OCI-LY3 (cell line): Measurements from ENCODE around the gene EPHA1.

Experiments used
- H2AFZ ChIP-seq: fragments of 200-600, 300-600 bp; shearing (Covaris generic); 2 replicates; pipeline ENCODE4 v1.6.0; 2014; ENCODE audit warnings: antibody characterized with exemption, low read depth, low read length
- H3K27ac ChIP-seq: fragments of 200-600, 300-600 bp; sonication (generic); 2 replicates; pipeline ENCODE4 v1.5.1; 2014; ENCODE audit warnings: mild to moderate bottlenecking, low read length, moderate library complexity, mixed read lengths
- H3K27me3 ChIP-seq: fragments of 200-600, 300-600 bp; sonication (generic); 2 replicates; pipeline ENCODE4 v1.6.1; 2014; ENCODE audit warnings: low read depth, low read length, mixed read lengths
- H3K36me3 ChIP-seq: fragments of 200-600, 300-600 bp; sonication (generic); replicated peaks from 2 replicates; pipeline ENCODE3; 2014; ENCODE audit warnings: low read depth, low read length, mixed read lengths
- H3K4me1 ChIP-seq: fragments of 300-600, 200-600 bp; sonication (generic); 2 replicates; pipeline ENCODE4 v1.6.1; 2014; ENCODE audit warnings: low read length, mixed read lengths
- H3K4me2 ChIP-seq: fragments of 200-600, 300-600 bp; sonication (generic); 2 replicates; pipeline ENCODE4 v1.6.1; 2014; ENCODE audit warnings: low read length, mixed read lengths
- H3K4me3 ChIP-seq: fragments of 300-600, 200-600 bp; sonication (generic); 2 replicates; pipeline ENCODE4 v1.5.1; 2014; ENCODE audit warnings: antibody characterized with exemption, mild to moderate bottlenecking, low read length, moderate library complexity
- H3K79me2 ChIP-seq: fragments of 300-600, 200-600 bp; shearing (Covaris generic); 2 replicates; pipeline ENCODE4 v1.6.1; 2014; ENCODE audit warnings: mild to moderate bottlenecking, low read length, mixed read lengths
- H3K9ac ChIP-seq: fragments of 300-600, 200-600 bp; shearing (Covaris generic); 2 replicates; pipeline ENCODE4 v1.6.0; 2014; ENCODE audit warnings: mild to moderate bottlenecking, low read length, moderate library complexity
- H3K9me3 ChIP-seq: fragments of 200-600, 300-600 bp; shearing (Covaris generic); 2 replicates; pipeline ENCODE4 v1.6.1; 2014; ENCODE audit warnings: low read length, mixed read lengths; ENCODE audit not compliant: insufficient read depth
- H4K20me1 ChIP-seq: fragments of 200-600, 300-600 bp; sonication (generic); 2 replicates; pipeline ENCODE4 v1.6.1; 2016; ENCODE audit warnings: low read length, mixed read lengths; ENCODE audit not compliant: insufficient read depth
- EZH2phosphoT487 ChIP-seq: fragments of 200-600 bp; shearing (Covaris generic); IDR thresholded peaks from 2 replicates; pipeline ENCODE4 v1.6.1; 2018; ENCODE audit warnings: antibody characterized with exemption, mixed run types, low read depth
- TF ChIP-seq, protein P1 (sequence below): fragments of 200-600, 300-600 bp; sonication (generic); IDR thresholded peaks from 2 replicates; pipeline ENCODE4 v1.5.1; 2014; ENCODE audit warnings: antibody characterized with exemption, low read length, low read depth

The EPHA1 gene

DNA sequence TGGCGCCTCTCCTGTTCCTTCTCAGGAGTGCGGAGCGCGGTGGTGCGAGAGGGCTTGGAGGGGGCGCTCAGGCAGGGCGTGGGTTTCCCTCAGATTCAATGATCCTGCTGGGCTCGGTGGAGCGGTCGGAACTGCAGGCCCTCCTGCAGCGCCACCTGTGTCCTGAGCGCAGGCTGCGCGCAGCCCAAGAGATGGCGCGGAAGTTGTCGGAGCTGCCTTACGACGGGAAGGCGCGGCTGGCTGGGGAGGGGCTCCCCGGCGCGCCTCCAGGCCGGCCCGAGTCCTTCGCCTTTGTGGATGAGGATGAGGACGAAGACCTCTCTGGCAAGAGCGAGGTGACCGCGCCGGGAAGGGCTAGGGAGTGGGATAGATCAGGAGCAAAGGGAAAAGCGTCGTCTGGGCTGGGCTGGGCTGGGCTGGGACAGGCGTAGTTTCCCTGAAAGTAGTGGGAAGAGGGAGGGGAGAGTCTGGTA, 63.2 kb downstream of the EPHA1 start:
- no peaks in the 10 kb centered on the region for H3K36me3 ChIP-seq
- H4K20me1 ChIP-seq = no peaks in the 10 kb centered on the region
- H3K4me3 ChIP-seq = no peak overlapping the region
- H2AFZ ChIP-seq = no peak overlapping the region
- H3K4me2 ChIP-seq = no peak overlapping the region
- H3K9me3 ChIP-seq = no peaks in the 10 kb centered on the region
- H3K27ac ChIP-seq = no peak overlapping the region
- H3K79me2 ChIP-seq = no peaks in the 10 kb centered on the region
- TF ChIP-seq EZH2phosphoT487 = no peak
- TF ChIP-seq, protein P1, sequence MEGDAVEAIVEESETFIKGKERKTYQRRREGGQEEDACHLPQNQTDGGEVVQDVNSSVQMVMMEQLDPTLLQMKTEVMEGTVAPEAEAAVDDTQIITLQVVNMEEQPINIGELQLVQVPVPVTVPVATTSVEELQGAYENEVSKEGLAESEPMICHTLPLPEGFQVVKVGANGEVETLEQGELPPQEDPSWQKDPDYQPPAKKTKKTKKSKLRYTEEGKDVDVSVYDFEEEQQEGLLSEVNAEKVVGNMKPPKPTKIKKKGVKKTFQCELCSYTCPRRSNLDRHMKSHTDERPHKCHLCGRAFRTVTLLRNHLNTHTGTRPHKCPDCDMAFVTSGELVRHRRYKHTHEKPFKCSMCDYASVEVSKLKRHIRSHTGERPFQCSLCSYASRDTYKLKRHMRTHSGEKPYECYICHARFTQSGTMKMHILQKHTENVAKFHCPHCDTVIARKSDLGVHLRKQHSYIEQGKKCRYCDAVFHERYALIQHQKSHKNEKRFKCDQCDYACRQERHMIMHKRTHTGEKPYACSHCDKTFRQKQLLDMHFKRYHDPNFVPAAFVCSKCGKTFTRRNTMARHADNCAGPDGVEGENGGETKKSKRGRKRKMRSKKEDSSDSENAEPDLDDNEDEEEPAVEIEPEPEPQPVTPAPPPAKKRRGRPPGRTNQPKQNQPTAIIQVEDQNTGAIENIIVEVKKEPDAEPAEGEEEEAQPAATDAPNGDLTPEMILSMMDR = no peak
- H3K27me3 ChIP-seq = peaks cover 38% of the 10 kb centered on the region
- H3K4me1 ChIP-seq = no peaks in the 10 kb centered on the region
- no peak overlapping the region for H3K9ac ChIP-seq

DNA sequence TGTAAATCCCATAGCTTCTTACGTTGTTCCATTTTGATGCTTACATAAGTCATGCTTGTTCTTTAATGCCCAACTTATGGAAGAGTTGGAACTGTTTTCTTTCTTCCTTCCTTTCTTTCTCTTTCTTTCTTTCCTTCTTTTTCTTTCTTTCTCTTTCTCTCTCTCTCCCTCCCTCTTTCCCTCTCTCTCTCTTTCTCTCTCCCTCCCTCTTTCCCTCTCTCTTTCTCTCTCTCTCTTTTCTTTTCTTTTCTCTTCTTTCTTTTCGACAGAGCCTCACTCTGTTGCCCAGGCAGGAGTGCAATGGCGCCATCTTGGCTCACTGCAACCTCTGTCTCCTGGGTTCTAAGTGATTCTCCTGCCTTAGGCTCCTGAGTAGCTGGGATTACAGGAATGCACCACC, 65.1 kb downstream of the EPHA1 start:
- Histone ChIP-seq H3K4me2 (no peak overlapping the region), H2AFZ (no peak overlapping the region), H3K36me3 (no peaks in the 10 kb centered on the region), H3K27ac (no peak overlapping the region), H3K79me2 (no peaks in the 10 kb centered on the region), H3K9ac (no peak overlapping the region), H3K4me3 (no peak overlapping the region), H3K27me3 (peaks cover 34% of the 10 kb centered on the region), H3K9me3 (no peaks in the 10 kb centered on the region), H4K20me1 (no peaks in the 10 kb centered on the region), H3K4me1 (no peaks in the 10 kb centered on the region)
- no peak for TF ChIP-seq EZH2phosphoT487
- TF ChIP-seq, protein P1 = no peak

DNA sequence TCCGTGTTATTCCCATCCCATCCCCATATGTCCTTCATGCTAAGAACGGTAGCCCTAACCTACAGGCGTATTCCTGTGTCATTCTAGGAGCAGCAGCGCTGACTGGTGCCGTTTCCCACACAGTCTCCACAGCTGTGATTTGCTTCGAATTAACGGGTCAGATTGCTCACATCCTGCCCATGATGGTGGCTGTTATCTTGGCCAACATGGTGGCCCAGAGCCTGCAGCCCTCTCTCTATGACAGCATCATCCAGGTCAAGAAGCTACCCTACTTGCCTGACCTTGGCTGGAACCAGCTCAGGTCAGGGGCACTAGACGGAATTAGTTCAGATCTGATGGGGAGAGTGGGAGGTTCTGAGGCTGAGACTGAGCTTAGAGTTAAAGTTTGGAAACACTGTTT, 66.8 kb downstream of the EPHA1 start:
- H2AFZ ChIP-seq = no peak overlapping the region
- H3K4me2 ChIP-seq = no peak overlapping the region
- TF ChIP-seq EZH2phosphoT487 = no peak
- TF ChIP-seq, protein P1 = no peak
- peaks cover 34% of the 10 kb centered on the region for H3K27me3 ChIP-seq
- H3K9me3 ChIP-seq = no peaks in the 10 kb centered on the region
- no peak overlapping the region for H3K27ac ChIP-seq
- H3K36me3 ChIP-seq = no peaks in the 10 kb centered on the region
- H3K79me2 ChIP-seq = no peaks in the 10 kb centered on the region
- H3K9ac ChIP-seq = no peak overlapping the region
- no peaks in the 10 kb centered on the region for H3K4me1 ChIP-seq
- H3K4me3 ChIP-seq = no peak overlapping the region
- no peaks in the 10 kb centered on the region for H4K20me1 ChIP-seq
